Amniotic epithelial cell (primary cell): ENCODE measurements around the gene PIP4K2A.

ENCODE experiments used
- DNase-seq: peaks from one replicate; pipeline ENCODE4 v3.0.0-alpha.2; 2010; ENCODE audit warnings: low read depth

Gene PIP4K2A

DNA sequence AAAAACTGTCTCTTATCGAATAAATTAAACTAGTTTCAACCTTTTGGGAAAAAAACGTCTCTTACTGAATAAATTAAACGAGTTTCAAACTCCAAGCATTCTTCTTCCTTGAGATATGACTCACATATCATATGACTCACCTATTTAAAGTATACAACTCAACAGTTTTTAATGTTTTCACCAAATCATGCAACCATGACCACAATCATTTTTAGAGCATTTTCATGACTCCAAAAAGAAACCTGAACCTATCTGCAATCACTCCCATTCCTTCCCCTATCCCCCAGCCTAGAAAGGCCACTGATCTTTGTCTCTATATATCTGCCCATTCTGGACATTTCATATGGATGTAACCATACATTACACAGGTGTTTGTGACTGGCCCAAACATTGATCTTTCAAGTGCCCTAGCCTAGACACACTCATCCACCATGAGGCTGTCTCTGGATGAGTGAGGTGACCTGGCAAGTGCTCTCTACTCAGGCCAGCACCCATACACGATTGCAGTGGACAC, 115.3 kb downstream of the PIP4K2A start:
- peak; percentile 67 for DNase-seq

GRCh38 chr10:22598478-22598877, 115.9 kb downstream of the PIP4K2A start:
- DNase-seq = peak; percentile 27

DNA sequence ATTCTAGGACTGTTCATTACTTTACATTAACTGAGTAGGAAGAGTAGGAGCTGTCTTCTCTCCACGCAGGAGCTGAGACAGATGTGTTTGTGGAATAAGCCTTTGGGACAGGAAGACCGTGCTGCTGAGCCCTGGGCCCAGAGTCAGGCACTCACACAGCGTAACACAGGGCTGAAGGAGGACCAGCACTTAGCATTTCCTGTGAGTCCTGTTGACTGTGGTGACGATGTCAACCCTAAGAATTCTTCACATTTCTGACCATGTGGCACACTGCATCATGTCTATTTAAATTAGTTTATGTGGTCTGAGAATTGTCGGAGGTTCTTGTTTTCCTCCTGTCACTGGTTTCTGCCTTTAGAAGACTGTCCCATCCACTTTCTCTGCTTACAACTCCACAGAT, 117.2 kb downstream of the PIP4K2A start:
- DNase-seq = no peak

DNA sequence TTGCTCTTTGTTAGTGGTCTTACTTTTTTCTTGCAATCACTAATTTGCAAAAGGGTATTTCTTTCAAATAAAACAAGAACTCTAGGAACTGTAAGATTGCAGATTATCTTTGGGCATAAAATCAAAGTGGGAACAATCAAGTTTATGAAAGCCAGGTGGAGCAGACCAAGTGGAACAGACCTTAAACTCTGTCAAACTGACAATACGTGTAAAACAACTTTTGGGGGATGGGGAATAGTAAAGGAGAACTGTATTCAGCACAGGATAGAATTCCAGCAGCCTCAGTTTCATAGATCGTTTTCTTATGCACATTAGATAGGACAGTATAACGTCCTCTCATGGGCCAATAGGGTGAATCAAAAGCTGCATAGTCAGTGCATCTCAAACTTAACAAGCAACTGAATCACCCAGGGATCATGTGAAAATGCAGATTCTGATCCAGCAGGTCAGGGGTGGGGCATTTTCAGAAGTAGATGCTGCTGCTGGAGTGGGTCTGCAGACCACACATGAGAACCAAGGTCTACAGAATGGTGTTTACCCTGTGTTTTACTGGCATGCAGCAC, 120.7 kb downstream of the PIP4K2A start:
- no peak for DNase-seq

DNA sequence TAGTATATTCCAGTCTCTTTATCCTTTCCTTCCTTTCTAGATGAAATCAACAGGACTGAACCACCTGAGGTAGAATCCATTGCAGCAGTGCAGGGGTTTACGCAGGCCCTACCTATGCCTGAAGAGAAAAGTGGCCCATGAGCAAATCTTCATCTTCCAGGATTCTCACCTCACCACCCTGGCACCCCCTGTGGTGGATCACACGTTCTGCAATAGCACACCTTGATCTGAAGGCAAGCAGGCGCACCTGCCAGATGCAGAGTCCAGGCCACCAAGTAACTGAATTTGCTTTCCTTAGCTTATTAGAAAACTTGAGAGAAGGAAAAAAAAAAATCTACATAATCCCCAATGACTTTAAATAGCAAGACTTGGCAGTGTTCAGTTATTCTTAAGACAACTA, 121.4 kb downstream of the PIP4K2A start:
- no peak for DNase-seq

DNA sequence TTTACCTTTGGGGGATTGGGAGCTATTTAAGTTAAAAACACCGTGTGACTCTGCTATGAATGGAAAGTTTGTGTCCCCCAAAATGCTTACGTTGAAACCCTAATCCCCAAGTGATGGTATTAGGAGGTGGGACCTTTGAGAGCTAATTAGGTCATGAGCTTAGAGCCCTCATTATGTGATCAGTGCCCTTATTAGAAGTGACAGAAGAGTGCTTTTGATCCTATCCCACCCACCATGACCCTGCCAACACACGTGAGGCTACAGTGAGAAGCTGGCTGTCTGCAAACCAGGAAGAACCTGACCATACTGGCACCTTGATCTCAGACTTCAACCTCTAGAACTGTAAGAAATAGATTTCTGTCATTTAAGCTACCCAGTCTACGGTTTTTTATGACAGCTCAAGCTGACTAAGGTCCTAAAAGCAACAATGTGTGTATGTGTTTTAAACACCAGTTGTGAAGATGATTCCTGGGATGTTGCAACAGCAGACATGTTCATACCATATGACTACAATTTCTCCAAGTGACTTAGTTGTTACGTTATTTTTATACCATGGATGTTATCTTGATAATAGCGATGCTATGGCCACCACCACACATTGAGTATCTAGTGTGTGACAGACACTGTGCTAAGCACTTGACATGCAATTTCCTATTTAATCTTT, 124.4 kb downstream of the PIP4K2A start:
- peak; percentile 11 for DNase-seq

- no peak for DNase-seq
These were observed 125.9 kb downstream of the PIP4K2A start for GRCh38 chr10:22588462-22588861.

DNA sequence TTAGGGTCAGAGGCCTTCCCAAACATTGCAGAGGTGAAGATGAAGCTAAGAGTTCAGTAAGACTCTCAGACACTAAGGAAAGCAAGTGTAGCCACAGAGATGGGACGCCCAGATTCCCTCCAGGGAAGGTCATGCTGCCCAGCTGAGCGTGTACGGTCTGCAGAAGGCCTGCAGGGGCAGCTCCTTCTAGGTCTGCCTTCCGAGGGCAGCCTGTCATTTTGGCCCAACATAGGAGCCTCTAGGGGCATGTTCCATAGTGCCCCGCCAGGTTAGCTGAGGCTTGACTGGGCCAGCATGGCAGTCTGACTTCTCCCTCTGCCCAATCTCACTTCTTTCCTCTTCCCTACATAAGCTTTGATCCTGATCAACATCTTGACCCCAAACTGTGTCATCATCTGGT, 130.7 kb downstream of the PIP4K2A start:
- DNase-seq = no peak

DNA sequence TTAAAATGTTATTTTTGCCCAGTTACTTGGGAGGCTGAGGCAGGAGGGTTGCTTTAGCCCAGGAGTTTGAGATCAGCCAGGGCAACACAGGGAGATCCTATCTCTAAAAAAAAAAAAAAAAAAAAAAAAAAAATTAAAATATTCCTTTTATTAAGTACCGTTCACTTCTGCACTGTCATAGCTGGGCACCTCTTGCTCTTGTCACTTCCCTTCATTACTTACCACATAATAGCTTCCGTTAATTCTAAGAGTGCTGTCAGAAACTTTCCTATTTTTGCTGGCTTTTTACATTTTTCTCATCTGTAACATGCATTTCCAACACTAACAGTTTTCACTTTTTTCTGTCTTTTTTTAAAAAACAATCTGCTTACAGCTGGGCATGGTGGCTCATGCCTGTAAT, 132.9 kb downstream of the PIP4K2A start:
- DNase-seq = no peak

- no peak for DNase-seq
These were observed 133.7 kb downstream of the PIP4K2A start for GRCh38 chr10:22580711-22581110.

- DNase-seq = no peak
These were observed 134.6 kb downstream of the PIP4K2A start for GRCh38 chr10:22579826-22580225.

DNA sequence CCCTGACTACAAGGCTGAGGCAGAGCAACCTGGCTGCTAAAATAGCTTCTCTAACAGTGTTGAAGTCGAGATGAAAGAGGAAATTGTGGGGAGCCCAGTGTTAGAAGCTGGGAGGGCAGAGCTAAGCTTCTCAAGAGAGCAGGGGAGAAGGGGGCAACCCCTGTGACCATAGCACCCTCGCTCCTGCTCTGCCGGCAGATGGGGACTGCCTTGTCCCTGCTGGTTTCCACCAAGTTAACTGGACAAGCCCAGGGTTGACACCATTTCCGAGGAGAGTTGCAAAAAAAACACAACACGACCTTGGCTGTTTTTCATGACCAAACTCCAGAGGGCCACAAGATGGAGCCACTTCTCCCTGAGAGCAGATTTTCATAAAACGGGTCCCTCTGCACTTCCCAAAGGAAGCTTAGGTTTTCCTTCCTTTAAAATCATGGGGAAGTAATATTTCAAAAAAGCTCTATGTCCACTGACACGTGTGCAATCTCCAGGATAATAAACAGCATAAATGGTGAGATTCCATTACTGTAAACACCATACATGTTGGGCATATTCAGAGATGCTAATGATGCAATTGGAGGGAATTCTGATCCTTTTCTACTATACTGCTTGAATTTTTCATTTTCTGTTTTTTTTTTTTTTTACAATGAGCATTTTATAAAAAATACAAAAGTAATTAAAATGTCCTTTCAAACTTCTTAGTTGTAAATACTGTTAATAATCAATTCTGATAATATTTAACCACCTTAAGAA, 140.4 kb downstream of the PIP4K2A start:
- peak; percentile 20 for DNase-seq

- no peak for DNase-seq
These were observed 143.5 kb downstream of the PIP4K2A start for GRCh38 chr10:22570733-22571430.

DNA sequence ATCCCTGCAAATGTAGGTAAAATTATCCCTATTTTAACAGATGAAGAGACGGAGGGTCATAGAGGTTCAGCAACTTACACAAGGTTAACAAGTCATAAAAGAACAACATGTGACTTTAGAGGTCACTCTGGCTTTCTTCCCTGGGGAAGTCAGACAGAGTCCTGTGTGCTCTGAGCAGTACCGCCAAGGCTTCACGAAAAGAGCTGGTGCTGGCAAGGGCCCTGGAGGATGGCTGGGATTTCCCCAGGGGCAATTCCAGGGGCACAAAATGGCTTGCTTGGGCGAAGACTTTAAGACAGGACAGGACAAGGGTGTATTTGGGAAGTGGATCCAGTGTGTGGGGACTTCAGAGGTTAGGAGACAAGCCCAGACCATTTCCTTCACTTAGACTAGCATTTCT, 144.1 kb downstream of the PIP4K2A start:
- no peak for DNase-seq

GRCh38 chr10:22568928-22569327, 145.4 kb downstream of the PIP4K2A start:
- no peak for DNase-seq

DNA sequence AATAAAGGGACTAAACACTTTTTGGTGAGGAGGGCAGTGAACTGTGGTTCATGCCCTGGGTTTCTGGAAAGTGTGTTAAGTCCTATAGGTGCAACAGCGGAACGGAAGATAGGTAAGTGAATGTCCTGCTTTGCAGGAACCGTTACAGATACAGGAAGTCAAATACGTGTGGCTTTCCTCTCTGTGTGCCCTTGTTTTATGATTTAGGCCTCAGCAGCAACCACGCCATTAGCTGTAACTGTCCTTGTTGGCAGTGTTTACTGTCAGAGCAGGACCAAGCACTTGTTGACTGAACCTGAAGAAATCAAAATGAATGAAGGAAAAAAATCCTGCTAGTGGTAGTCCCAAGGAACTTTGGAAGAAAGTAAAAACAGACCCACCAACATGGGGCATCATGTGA, 150.3 kb downstream of the PIP4K2A start:
- DNase-seq = no peak

DNA sequence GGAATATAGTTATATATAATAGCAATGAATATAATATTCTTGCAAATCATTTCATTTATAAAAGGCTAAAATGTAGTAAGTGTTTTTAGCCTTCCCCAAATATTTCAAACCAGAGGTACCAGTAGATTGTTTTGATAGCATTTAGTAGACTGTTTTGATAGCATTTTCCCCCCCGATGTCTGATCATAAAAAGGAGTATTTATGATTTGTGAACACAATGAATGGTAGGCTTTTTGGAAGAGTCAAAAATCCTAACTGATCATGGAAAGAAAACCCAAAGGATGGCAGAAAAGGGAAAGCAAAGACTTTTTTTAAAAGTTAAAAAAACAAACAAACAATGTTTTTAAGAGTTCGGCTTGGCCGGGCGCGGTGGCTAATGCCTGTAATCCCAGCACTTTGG, 152.5 kb downstream of the PIP4K2A start:
- DNase-seq = no peak

DNA sequence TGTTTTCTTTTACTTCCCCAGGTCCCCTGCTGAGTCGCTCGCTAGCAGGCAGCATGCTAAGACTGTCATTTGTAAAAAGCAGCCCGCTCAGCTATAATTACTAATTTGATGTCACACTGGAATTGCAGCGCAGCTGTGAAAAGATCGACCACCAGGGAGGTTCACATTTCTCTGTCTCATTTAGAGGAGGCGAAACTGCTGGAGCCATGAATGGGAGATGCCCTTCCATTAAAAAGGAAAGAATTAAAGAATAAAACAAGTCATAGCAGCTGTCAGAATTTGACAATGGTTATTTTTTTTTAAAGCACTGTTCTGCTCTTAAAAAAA, 153.5 kb downstream of the PIP4K2A start:
- DNase-seq = no peak

DNA sequence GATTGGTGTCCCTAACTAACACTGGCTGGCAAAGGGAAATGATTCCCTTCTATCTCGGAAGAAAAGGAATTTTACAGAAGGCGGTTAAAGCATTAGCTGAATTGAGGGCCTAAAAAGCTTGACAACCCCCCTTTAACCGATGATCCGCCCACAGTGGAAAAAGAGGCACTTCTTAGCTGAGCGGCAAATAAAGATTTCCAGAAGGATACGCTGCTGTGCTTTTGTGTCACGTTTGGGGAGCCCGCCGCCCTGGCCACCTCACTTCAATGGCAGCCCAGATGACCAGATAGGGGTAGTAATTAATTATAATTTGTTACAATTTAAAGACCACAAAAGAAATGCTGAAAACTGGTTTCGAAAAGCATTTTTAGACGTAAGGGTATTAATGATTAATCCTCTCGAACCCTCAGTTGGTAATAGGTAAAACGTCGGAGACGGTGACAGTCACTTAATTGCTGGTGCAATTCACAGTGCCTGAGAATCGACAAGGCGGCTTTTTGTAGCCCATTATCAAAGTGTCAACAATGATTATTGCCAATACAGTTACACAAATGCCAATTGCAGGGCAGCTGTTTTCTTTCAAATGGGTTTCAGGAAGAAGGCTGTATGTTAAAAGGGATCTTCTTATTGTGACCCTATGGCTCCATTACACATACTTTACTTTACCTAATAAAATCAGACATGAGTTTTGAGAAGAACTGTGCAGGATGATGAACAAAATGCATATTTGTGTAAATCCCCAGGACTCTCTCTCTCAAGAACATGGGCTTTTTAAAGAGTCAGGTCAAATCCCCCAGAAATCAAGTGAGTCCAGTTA, 154.1 kb downstream of the PIP4K2A start:
- no peak for DNase-seq

GRCh38 chr10:22557321-22557720, 157.1 kb downstream of the PIP4K2A start:
- peak; percentile 44 for DNase-seq

DNA sequence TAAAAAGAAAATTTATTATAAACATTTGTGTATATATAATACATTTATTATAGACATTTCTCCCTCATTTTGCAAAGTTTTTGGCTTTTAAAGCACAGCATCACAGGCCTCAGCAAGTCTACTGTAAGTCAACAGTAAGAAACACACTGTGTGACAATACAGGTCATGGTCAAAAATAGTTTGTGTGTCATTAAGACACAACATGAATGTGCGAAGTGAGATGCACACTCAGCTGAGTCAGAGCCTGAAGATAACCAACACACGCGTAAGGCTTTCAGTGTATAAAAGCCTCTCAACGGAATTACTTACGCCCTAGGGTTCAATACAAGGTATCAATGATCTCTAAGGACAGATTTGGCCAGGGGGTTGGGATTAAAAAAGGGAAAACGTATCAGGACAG, 157.6 kb downstream of the PIP4K2A start:
- DNase-seq = no peak
